Endothelial cell of umbilical vein (primary cell): Measurements from ENCODE around the gene CMTM4. TPM values are rescaled to one million over a fixed set of nuclear protein-coding genes. Genes with fewer than 3 reads are reported as not detected.
"Not testable (repeated sequence)": the region's sequence is repeated elsewhere in the genome, so short reads cannot be mapped to it uniquely, and the experiment has no call there.

Experiments
- BruUV-seq: library from RNA; stranded (reverse); fragments of 400-500 nt; replicated peaks from 2 replicates; lab custom pipeline; 2021; lab: Mats Ljungman, UMichigan
- CTCF ChIA-PET: fragments of 300-600, 350-600 bp; sonication (Branson Sonifier 250); formaldehyde crosslinking; loops from one replicate; lab custom pipeline; 2021; ENCODE audit warnings: antibody characterized with exemption, inconsistent platforms; lab: Charles Lee
- POLR2A ChIA-PET: fragments of 300-600, 350-600 bp; sonication (Branson Sonifier 250); formaldehyde crosslinking; loops from one replicate; lab custom pipeline; 2021; ENCODE audit warnings: antibody characterized with exemption, inconsistent platforms; lab: Charles Lee
- DNase-seq: peaks from one replicate; pipeline ENCODE4 v3.0.0-alpha.2; 2011; ENCODE audit warnings: low read depth, low spot score
- FAIRE-seq: peaks from 2 replicates; lab custom pipeline; 2011; peaks lifted over from hg19 to GRCh38; lab: Jason Lieb, UNC
- H2AFZ ChIP-seq: 2 replicates; pipeline ENCODE4 v1.6.0; 2012; ENCODE audit warnings: low read depth, low read length, control low read depth, inconsistent platforms
- H3K27ac ChIP-seq: 2 replicates; pipeline ENCODE4 v1.5.1; 2011; ENCODE audit warnings: low read depth, mild to moderate bottlenecking, control low read depth, low read length, moderate library complexity; ENCODE audit not compliant: insufficient read depth
- H3K27me3 ChIP-seq, 2 experiments: 2 replicates each; pipeline versions ENCODE4 v1.6.0 to v1.6.1; 2011; ENCODE audit warnings: low read length in 2 of 2, mixed read lengths in 1 of 2; ENCODE audit not compliant: control insufficient read depth in 2 of 2, insufficient read depth in 2 of 2
- H3K36me3 ChIP-seq, 2 experiments: 2 replicates in 1 of 2; 3 replicates in 1 of 2; pipeline ENCODE4 v1.5.1; 2011; ENCODE audit warnings: low read length in 2 of 2, mild to moderate bottlenecking in 1 of 2, moderate library complexity in 1 of 2; ENCODE audit not compliant: control insufficient read depth in 2 of 2, insufficient read depth in 2 of 2; ENCODE audit errors: extremely low read depth in 1 of 2
- H3K4me1 ChIP-seq: 3 replicates; pipeline ENCODE4 v1.5.1; 2011; ENCODE audit warnings: mild to moderate bottlenecking, low read length; ENCODE audit not compliant: control insufficient read depth, insufficient read depth; ENCODE audit errors: extremely low read depth
- H3K4me2 ChIP-seq: 2 replicates; pipeline ENCODE4 v1.6.1; 2011; ENCODE audit warnings: low read length, control low read depth, mixed read lengths; ENCODE audit not compliant: insufficient read depth
- H3K4me3 ChIP-seq, 3 experiments: fragments of 200-600 bp in 1 of 3; sonication (generic), shearing (Covaris generic) in 1 of 3; replicated peaks in 1 of 3; 2 replicates each; pipeline ENCODE4 v1.5.1; 2011 to 2016; ENCODE audit warnings: control low read depth in 3 of 3, low read length in 3 of 3, mild to moderate bottlenecking in 2 of 3, inconsistent platforms in 1 of 3, low read depth in 1 of 3, moderate library complexity in 1 of 3; ENCODE audit not compliant: insufficient read depth in 1 of 3
- H3K79me2 ChIP-seq: 2 replicates; pipeline ENCODE4 v1.6.0; 2012; ENCODE audit warnings: low read length, inconsistent platforms; ENCODE audit not compliant: control insufficient read depth, insufficient read depth
- H3K9ac ChIP-seq: replicated peaks from 2 replicates; pipeline ENCODE3; 2011; ENCODE audit warnings: low read length, control low read depth; ENCODE audit not compliant: insufficient read depth; ENCODE audit errors: extremely low read depth
- H3K9me1 ChIP-seq: replicated peaks from 3 replicates; pipeline ENCODE4 v1.6.0; 2011; ENCODE audit warnings: mild to moderate bottlenecking, low read length; ENCODE audit not compliant: control insufficient read depth, insufficient read depth; ENCODE audit errors: extremely low read depth
- H3K9me3 ChIP-seq: replicated peaks from 2 replicates; pipeline ENCODE4 v1.5.1; 2012; ENCODE audit warnings: low read length, inconsistent platforms; ENCODE audit not compliant: control insufficient read depth, insufficient read depth
- H4K20me1 ChIP-seq: replicated peaks from 2 replicates; pipeline ENCODE3; 2011; ENCODE audit warnings: mild to moderate bottlenecking, low read length; ENCODE audit not compliant: control insufficient read depth, insufficient read depth; ENCODE audit errors: extremely low read depth
- JUN ChIP-seq: IDR thresholded peaks from 2 replicates; pipeline ENCODE4 v1.6.1; 2011; ENCODE audit warnings: borderline replicate concordance, low read depth; ENCODE audit not compliant: insufficient read length, insufficient read depth
- POLR2A ChIP-seq: IDR thresholded peaks from 2 replicates; pipeline ENCODE4 v1.6.1; 2012; ENCODE audit warnings: low read depth, mild to moderate bottlenecking, control low read depth, low read length
- dilution Hi-C: fragments of 300-500 bp; cut with MboI; formaldehyde crosslinking; loops from one replicate; pipeline ENCODE4 v1.15.0; 2019; ENCODE audit warnings: low sequenced_read_pairs; ENCODE audit not compliant: extremely low pct_ligation_motif_present
- intact Hi-C: fragments of 100-400 bp; cut with micrococcal nuclease; formaldehyde crosslinking; loops from one replicate; pipeline ENCODE4 v1.10.0; 2022
- polyA plus RNA-seq, 4 experiments: library from polyadenylated mRNA; depleted of rRNA in 3 of 4; stranded (reverse) in 3 of 4; unstranded in 1 of 4; fragments of >200 nt; gene quantifications; 2 replicates each; pipeline versions ENCODE4 v1.2.1 to v1.2.3, GENCODE V29; 2011 to 2012; ENCODE audit warnings: missing spikeins in 1 of 4
- total RNA-seq: library from RNA; stranded (reverse); gene quantifications from 2 replicates; pipeline ENCODE4 v1.2.3, GENCODE V29; 2021
- TF ChIP-seq, protein P1 (sequence below), 2 donors: IDR thresholded peaks; 1 replicate in 1 of 2; 2 replicates in 1 of 2; pipeline ENCODE4 v1.5.1; 2011; ENCODE audit warnings: low read length in 2 of 2, mild to moderate bottlenecking in 2 of 2, moderate library complexity in 2 of 2, control low read depth in 1 of 2, inconsistent platforms in 1 of 2, low read depth in 1 of 2; ENCODE audit not compliant: insufficient read depth in 1 of 2; ENCODE audit errors: extremely low read depth in 1 of 2

The CMTM4 gene
- total and polyA plus RNA-seq, 2 donors (not counting 3 experiments of a cell fraction or from before 2014, with no cell fraction given), result 9.0 to 10.7 TPM

DNA sequence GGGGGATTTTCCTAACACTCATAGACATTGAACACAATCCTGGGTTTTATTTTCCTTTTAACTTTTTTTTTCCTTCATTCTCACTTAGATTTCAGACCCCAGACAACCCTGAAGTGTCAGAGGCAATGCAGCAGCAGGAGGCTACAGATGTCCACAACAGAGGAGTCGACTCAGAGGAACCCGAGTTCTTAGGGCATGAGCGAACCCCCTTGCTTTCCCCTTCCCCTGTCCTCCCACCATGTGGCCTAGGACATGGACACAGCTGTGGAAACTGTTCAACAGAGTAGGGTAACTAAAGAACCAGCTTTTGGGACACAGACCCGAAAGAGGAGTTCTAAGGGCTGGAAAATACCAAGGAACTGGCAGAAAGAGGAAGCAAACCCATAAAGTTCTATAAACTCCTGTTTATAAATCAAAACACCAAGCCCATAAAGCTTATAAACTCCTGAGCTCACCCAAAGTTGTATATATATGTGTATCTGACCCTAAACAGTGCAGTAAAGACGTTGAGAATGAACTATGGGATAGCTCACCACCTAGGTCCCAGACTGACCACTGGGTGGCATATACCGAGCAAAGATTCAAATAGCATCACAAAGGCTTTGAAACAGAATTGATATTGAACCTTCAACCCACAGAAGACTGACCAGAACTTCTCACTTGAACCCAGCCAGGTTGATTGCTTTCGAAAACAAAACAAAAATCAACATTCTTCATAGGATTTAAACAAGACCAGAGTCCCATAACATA is 33.9 kb downstream of the CMTM4 start:
- Histone ChIP-seq H3K4me1 (peaks cover 25% of the 10 kb centered on the region), H4K20me1 (no peaks in the 10 kb centered on the region), H3K9ac (peak overlapping the region; percentile 3), H3K36me3 (no peaks in the 10 kb centered on the region), H3K9me3 (no peaks in the 10 kb centered on the region), H3K27ac (peak overlapping the region; percentile 15), H3K4me3 (no peak overlapping the region), H3K79me2 (no peaks in the 10 kb centered on the region), H3K27me3 (no peaks in the 10 kb centered on the region), H3K4me2 (no peak overlapping the region), H3K9me1 (no peaks in the 10 kb centered on the region), H2AFZ (peak overlapping the region; percentile 14)
- DNase-seq (peak; percentile 51), FAIRE-seq (peak; percentile 81)
- dilution Hi-C loops (no loop called here), intact Hi-C loops (loop anchor here (1.0 to 5.0 kb wide), 3 partner anchors 55 to 211 kb away; no protein-coding TSS in a partner anchor)
- POLR2A ChIA-PET, result no interaction called here
- no peak for TF ChIP-seq JUN
- TF ChIP-seq, protein P1, sequence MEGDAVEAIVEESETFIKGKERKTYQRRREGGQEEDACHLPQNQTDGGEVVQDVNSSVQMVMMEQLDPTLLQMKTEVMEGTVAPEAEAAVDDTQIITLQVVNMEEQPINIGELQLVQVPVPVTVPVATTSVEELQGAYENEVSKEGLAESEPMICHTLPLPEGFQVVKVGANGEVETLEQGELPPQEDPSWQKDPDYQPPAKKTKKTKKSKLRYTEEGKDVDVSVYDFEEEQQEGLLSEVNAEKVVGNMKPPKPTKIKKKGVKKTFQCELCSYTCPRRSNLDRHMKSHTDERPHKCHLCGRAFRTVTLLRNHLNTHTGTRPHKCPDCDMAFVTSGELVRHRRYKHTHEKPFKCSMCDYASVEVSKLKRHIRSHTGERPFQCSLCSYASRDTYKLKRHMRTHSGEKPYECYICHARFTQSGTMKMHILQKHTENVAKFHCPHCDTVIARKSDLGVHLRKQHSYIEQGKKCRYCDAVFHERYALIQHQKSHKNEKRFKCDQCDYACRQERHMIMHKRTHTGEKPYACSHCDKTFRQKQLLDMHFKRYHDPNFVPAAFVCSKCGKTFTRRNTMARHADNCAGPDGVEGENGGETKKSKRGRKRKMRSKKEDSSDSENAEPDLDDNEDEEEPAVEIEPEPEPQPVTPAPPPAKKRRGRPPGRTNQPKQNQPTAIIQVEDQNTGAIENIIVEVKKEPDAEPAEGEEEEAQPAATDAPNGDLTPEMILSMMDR (IDR thresholded peaks at IDR 0.05; ENCODE audit: extremely low read depth in 1 of 2, insufficient read depth in 1 of 2, low read depth in 1 of 2, low read length in 2 of 2), result peak; percentile 52 to 55
- no peak for TF ChIP-seq POLR2A
- CTCF ChIA-PET, result interaction anchor here (0.8 to 4.7 kb wide), 26 partner anchors 8 to 256 kb away, joined by 3 to 120 read pairs (median 4); partner anchors contain the start of genes CMTM4, DYNC1LI2 and NAE1
- no TSS peak for BruUV-seq

DNA sequence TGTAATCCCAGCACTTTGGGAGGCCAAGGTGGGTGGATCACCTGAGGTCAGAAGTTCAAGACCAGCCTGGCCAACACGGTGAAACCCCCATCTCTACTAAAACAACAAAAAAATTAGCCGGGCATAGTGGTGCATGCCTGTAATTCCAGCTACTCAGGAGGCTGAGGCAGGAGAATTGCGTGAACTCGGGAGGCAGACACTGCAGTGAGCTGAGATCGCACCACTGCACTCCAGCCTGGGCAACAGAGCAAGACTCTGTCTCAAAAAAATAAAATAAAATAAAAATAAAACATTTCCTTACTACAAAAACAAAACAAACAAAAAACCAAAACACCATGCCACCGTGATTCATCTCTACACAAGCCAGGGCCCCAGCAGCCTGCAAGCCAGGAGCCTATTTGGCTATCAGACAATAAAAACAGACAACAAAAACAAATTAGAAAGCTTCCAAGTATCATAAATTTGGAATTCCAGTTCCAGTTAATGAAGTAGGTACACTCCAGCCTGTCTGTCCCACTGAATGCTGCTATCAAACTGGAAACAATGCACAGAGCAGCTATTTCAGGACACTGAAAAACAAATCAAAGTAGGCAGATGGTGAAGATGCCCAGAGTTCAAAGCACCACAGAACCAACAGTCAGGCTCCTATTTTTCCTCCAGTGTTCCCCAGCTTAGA is 34.7 kb downstream of the CMTM4 start:
- peak overlapping the region; percentile 15 for H3K27ac ChIP-seq
- DNase-seq, result peak; percentile 20
- H4K20me1 ChIP-seq, H2AFZ ChIP-seq, H3K4me2 ChIP-seq, dilution Hi-C loops, H3K9me3 ChIP-seq, H3K36me3 ChIP-seq, FAIRE-seq, H3K9me1 ChIP-seq, H3K27me3 ChIP-seq, H3K79me2 ChIP-seq, H3K4me3 ChIP-seq, BruUV-seq: not testable (repeated sequence)
- peaks cover 25% of the 10 kb centered on the region for H3K4me1 ChIP-seq
- ChIA-PET POLR2A (interaction anchor here (1.6 kb wide), 1 partner anchor 11 kb away, joined by 6 read pairs; no protein-coding TSS in a partner anchor), CTCF (interaction anchor here (0.6 to 4.7 kb wide), 24 partner anchors 10 to 255 kb away, joined by 3 to 120 read pairs (median 4); partner anchors contain the start of genes CMTM4 and NAE1)
- intact Hi-C loops, result loop anchor here (1.0 to 5.0 kb wide), 4 partner anchors 35 to 211 kb away; partner anchors contain the start of gene CMTM4
- H3K9ac ChIP-seq, result peak overlapping the region; percentile 3
